Measurements from ENCODE around the gene CFAP107.

DNA sequence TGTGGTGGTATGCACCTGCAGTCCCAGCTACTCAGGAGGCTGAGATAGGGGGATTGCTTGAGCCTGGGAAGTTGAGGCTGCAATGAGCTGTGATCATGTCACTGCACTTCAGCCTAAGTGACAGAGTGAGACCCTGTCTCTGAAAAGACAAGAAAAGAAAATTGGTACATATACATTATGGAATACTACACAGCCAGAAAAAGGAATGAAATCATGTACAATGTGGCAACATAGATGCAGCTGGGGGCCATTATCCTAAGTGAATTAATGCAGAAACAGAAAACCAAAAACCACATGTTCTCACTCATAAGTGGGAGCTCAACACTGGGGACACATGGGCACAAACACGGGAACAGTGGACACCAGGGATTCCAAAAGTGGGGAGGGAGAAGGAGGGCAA lies 7.1 kb upstream of the CFAP107 start:
- no peak for TF ChIP-seq POLR2A (IDR thresholded peaks at IDR 0.05)
- TF ChIP-seq, protein P1, sequence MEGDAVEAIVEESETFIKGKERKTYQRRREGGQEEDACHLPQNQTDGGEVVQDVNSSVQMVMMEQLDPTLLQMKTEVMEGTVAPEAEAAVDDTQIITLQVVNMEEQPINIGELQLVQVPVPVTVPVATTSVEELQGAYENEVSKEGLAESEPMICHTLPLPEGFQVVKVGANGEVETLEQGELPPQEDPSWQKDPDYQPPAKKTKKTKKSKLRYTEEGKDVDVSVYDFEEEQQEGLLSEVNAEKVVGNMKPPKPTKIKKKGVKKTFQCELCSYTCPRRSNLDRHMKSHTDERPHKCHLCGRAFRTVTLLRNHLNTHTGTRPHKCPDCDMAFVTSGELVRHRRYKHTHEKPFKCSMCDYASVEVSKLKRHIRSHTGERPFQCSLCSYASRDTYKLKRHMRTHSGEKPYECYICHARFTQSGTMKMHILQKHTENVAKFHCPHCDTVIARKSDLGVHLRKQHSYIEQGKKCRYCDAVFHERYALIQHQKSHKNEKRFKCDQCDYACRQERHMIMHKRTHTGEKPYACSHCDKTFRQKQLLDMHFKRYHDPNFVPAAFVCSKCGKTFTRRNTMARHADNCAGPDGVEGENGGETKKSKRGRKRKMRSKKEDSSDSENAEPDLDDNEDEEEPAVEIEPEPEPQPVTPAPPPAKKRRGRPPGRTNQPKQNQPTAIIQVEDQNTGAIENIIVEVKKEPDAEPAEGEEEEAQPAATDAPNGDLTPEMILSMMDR (IDR thresholded peaks at IDR 0.05), result no peak

All from tibial nerve (tissue), 3 donors.